ENCODE measurements around the gene ZWILCH. TPM values are rescaled to one million over a fixed set of nuclear protein-coding genes. Genes with fewer than 3 reads are reported as not detected.

The ZWILCH gene
- total and polyA plus RNA-seq, 2 donors (not counting 3 experiments of a cell fraction or from before 2014, with no cell fraction given): 9.3 to 28.8 TPM

DNA sequence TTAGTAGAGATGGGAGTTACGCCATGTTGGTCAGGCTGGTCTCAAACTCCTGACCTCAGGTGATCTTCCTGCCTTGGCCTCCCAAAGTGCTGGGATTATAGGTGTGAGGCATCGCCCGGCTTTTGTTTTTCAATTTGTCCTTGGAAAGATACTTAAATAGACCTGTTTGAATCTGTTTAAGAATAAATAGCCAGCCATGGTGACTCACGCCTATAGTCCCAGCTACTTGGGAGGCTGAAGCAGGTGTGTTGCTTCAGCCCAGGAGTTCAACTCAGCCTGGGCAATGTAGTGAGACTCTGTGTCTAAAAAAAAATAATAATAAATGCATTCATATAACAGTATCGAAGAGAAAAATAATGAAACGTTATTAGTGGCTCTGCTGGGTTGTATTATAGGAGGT lies 24.9 kb upstream of the ZWILCH start:
- Histone ChIP-seq H3K4me2 (ENCODE audit: insufficient read depth, low read length) (no peak overlapping the region), H3K4me1 (ENCODE audit: control insufficient read depth, extremely low read depth, insufficient read depth, low read length) (no peaks in the 10 kb centered on the region), H2AFZ (ENCODE audit: low read depth, low read length) (no peak overlapping the region), H3K9ac (replicated peaks; ENCODE audit: extremely low read depth, insufficient read depth, low read length) (no peak overlapping the region), H3K9me1 (replicated peaks; ENCODE audit: control insufficient read depth, extremely low read depth, insufficient read depth, low read length) (no peaks in the 10 kb centered on the region), H3K36me3 (ENCODE audit: control insufficient read depth in 2 of 2, extremely low read depth in 1 of 2, insufficient read depth in 2 of 2, low read length in 2 of 2) (peaks cover 0 to 10% of the 10 kb centered on the region in 2 experiments), H3K27me3 (ENCODE audit: control insufficient read depth in 2 of 2, insufficient read depth in 2 of 2, low read length in 2 of 2) (no peaks in the 10 kb centered on the region), H3K79me2 (ENCODE audit: control insufficient read depth, insufficient read depth, low read length) (no peaks in the 10 kb centered on the region), H4K20me1 (replicated peaks; ENCODE audit: control insufficient read depth, extremely low read depth, insufficient read depth, low read length) (no peaks in the 10 kb centered on the region), H3K4me3 (replicated peaks in 1 of 3; ENCODE audit: insufficient read depth in 1 of 3, low read depth in 1 of 3, low read length in 3 of 3) (no peak overlapping the region), H3K27ac (ENCODE audit: insufficient read depth, low read depth, low read length) (no peak overlapping the region), H3K9me3 (replicated peaks; ENCODE audit: control insufficient read depth, insufficient read depth, low read length) (no peaks in the 10 kb centered on the region)
- ChIA-PET POLR2A (no interaction called here), CTCF (no interaction called here)
- DNase-seq (ENCODE audit: low read depth, low spot score) (no peak), FAIRE-seq (no peak)
- intact Hi-C loops (cut with micrococcal nuclease): no loop called here
- no TSS peak for BruUV-seq (replicated peaks)
- TF ChIP-seq GATA2 (IDR thresholded peaks at IDR 0.05; ENCODE audit: insufficient read depth, insufficient read length, low read depth, low read length): no peak
- TF ChIP-seq POLR2A (IDR thresholded peaks at IDR 0.05; ENCODE audit: low read depth, low read length): no peak
- TF ChIP-seq, protein P1, sequence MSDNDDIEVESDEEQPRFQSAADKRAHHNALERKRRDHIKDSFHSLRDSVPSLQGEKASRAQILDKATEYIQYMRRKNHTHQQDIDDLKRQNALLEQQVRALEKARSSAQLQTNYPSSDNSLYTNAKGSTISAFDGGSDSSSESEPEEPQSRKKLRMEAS (IDR thresholded peaks at IDR 0.05; ENCODE audit: insufficient read depth, insufficient read length): no peak
- TF ChIP-seq JUN (IDR thresholded peaks at IDR 0.05; ENCODE audit: borderline replicate concordance, insufficient read depth, insufficient read length, low read depth): no peak
- no peak for TF ChIP-seq POLR2AphosphoS5 (IDR thresholded peaks at IDR 0.05; ENCODE audit: insufficient read depth, low read depth, low read length)
- dilution Hi-C loops (cut with MboI; ENCODE audit: extremely low pct_ligation_motif_present, low sequenced_read_pairs): no loop called here

- Histone ChIP-seq H3K27me3 (ENCODE audit: control insufficient read depth in 2 of 2, insufficient read depth in 2 of 2, low read length in 2 of 2) (no peaks in the 10 kb centered on the region), H2AFZ (ENCODE audit: low read depth, low read length) (no peak overlapping the region), H4K20me1 (replicated peaks; ENCODE audit: control insufficient read depth, extremely low read depth, insufficient read depth, low read length) (no peaks in the 10 kb centered on the region), H3K4me3 (replicated peaks in 1 of 3; ENCODE audit: insufficient read depth in 1 of 3, low read depth in 1 of 3, low read length in 3 of 3) (no peak overlapping the region), H3K79me2 (ENCODE audit: control insufficient read depth, insufficient read depth, low read length) (no peaks in the 10 kb centered on the region), H3K9me1 (replicated peaks; ENCODE audit: control insufficient read depth, extremely low read depth, insufficient read depth, low read length) (no peaks in the 10 kb centered on the region), H3K4me1 (ENCODE audit: control insufficient read depth, extremely low read depth, insufficient read depth, low read length) (no peaks in the 10 kb centered on the region), H3K36me3 (ENCODE audit: control insufficient read depth in 2 of 2, extremely low read depth in 1 of 2, insufficient read depth in 2 of 2, low read length in 2 of 2) (peaks cover 0 to 10% of the 10 kb centered on the region in 2 experiments), H3K4me2 (ENCODE audit: insufficient read depth, low read length) (no peak overlapping the region), H3K9me3 (replicated peaks; ENCODE audit: control insufficient read depth, insufficient read depth, low read length) (no peaks in the 10 kb centered on the region), H3K27ac (ENCODE audit: insufficient read depth, low read depth, low read length) (no peak overlapping the region), H3K9ac (replicated peaks; ENCODE audit: extremely low read depth, insufficient read depth, low read length) (no peak overlapping the region)
- TF ChIP-seq POLR2A (IDR thresholded peaks at IDR 0.05; ENCODE audit: low read depth, low read length) (no peak), POLR2AphosphoS5 (IDR thresholded peaks at IDR 0.05; ENCODE audit: insufficient read depth, low read depth, low read length) (no peak), CTCF (IDR thresholded peaks at IDR 0.05; ENCODE audit: extremely low read depth in 1 of 2, insufficient read depth in 1 of 2, low read depth in 1 of 2, low read length in 2 of 2) (no peak), MYC (IDR thresholded peaks at IDR 0.05; ENCODE audit: low read depth, low read length) (no peak), GATA2 (IDR thresholded peaks at IDR 0.05; ENCODE audit: insufficient read depth, insufficient read length, low read depth, low read length) (no peak), FOS (IDR thresholded peaks at IDR 0.05; ENCODE audit: borderline replicate concordance, insufficient read depth, low read length) (no peak), EZH2 (IDR thresholded peaks at IDR 0.05; ENCODE audit: borderline replicate concordance, low read depth, low read length, severe bottlenecking) (no peak), JUN (IDR thresholded peaks at IDR 0.05; ENCODE audit: borderline replicate concordance, insufficient read depth, insufficient read length, low read depth) (no peak)
- TF ChIP-seq, protein P1 (IDR thresholded peaks at IDR 0.05; ENCODE audit: insufficient read depth, insufficient read length): no peak
- BruUV-seq (replicated peaks): no TSS peak
- dilution Hi-C loops (cut with MboI; ENCODE audit: extremely low pct_ligation_motif_present, low sequenced_read_pairs) (no loop called here), intact Hi-C loops (cut with micrococcal nuclease) (no loop called here)
- CTCF ChIA-PET: interaction anchor here (0.5 to 0.6 kb wide), 2 partner anchors 95 to 122 kb away, joined by 3 read pairs; no protein-coding TSS in a partner anchor
- DNase-seq (ENCODE audit: low read depth, low spot score): no peak
- no peak for FAIRE-seq
- POLR2A ChIA-PET: interaction anchor here (0.5 kb wide), 1 partner anchor 83 kb away, joined by 4 read pairs; no protein-coding TSS in a partner anchor
Observed at GRCh38 chr15:66481107-66481856, 23.8 kb upstream of the ZWILCH start.

Data from endothelial cell of umbilical vein (primary cell).